ENCODE data around the gene TSC22D1. TPM values are rescaled to one million over a fixed set of nuclear protein-coding genes. Genes with fewer than 3 reads are reported as not detected.
A peak's percentile ranks its signal among the peaks of the same experiment; 100 is the strongest.

Gene TSC22D1
- total RNA-seq, 1 experiment from 2014 or later, result 20.1 TPM

GRCh38 chr13:44453881-44454280 is 122.2 kb downstream of the TSC22D1 start:
- Histone ChIP-seq H3K9ac (ENCODE audit: low read length) (no peak overlapping the region), H3K9me3 (ENCODE audit: low read length) (0 out of 2 replicates have a peak, but pooled peaks cover 3% of the 10 kb centered on the region), H3K4me2 (ENCODE audit: low read depth, low read length, poor library complexity, severe bottlenecking) (no peak overlapping the region), H3K9me2 (replicated peaks; ENCODE audit: insufficient read depth, low read length) (no peaks in the 10 kb centered on the region), H3K4me3 (ENCODE audit: low read length) (no peak overlapping the region), H3K36me3 (ENCODE audit: insufficient read depth, low read length) (no peaks in the 10 kb centered on the region), H3K27me3 (ENCODE audit: low read length) (no peaks in the 10 kb centered on the region), H2AFZ (ENCODE audit: low read length) (no peak overlapping the region), H3K79me2 (ENCODE audit: low read length) (no peaks in the 10 kb centered on the region), H3K4me1 (ENCODE audit: low read length) (peaks cover 9% of the 10 kb centered on the region), H4K20me1 (ENCODE audit: insufficient read depth, low read depth, low read length) (no peaks in the 10 kb centered on the region), H3K27ac (ENCODE audit: low read length) (no peak overlapping the region)
- no peak for DNase-seq

- Histone ChIP-seq H4K20me1 (ENCODE audit: insufficient read depth, low read depth, low read length) (no peaks in the 10 kb centered on the region), H3K27ac (ENCODE audit: low read length) (no peak overlapping the region), H3K9ac (ENCODE audit: low read length) (no peak overlapping the region), H3K27me3 (ENCODE audit: low read length) (no peaks in the 10 kb centered on the region), H3K79me2 (ENCODE audit: low read length) (no peaks in the 10 kb centered on the region), H3K9me2 (replicated peaks; ENCODE audit: insufficient read depth, low read length) (no peaks in the 10 kb centered on the region), H3K4me3 (ENCODE audit: low read length) (no peak overlapping the region), H3K4me1 (ENCODE audit: low read length) (peaks cover 16% of the 10 kb centered on the region), H3K36me3 (ENCODE audit: insufficient read depth, low read length) (no peaks in the 10 kb centered on the region), H3K4me2 (ENCODE audit: low read depth, low read length, poor library complexity, severe bottlenecking) (no peak overlapping the region), H3K9me3 (ENCODE audit: low read length) (0 out of 2 replicates have a peak, but pooled peaks cover 3% of the 10 kb centered on the region), H2AFZ (ENCODE audit: low read length) (no peak overlapping the region)
- DNase-seq, result no peak
These were observed 123.1 kb downstream of the TSC22D1 start for GRCh38 chr13:44453069-44453468.

- H3K27me3 ChIP-seq (ENCODE audit: low read length), result no peaks in the 10 kb centered on the region
- 0 out of 2 replicates have a peak, but pooled peaks cover 3% of the 10 kb centered on the region for H3K9me3 ChIP-seq (ENCODE audit: low read length)
- H3K27ac ChIP-seq (ENCODE audit: low read length), result no peak overlapping the region
- no peaks in the 10 kb centered on the region for H3K9me2 ChIP-seq (replicated peaks; ENCODE audit: insufficient read depth, low read length)
- H3K9ac ChIP-seq (ENCODE audit: low read length), result no peak overlapping the region
- DNase-seq, result no peak
- no peak overlapping the region for H3K4me3 ChIP-seq (ENCODE audit: low read length)
- H3K36me3 ChIP-seq (ENCODE audit: insufficient read depth, low read length), result no peaks in the 10 kb centered on the region
- no peaks in the 10 kb centered on the region for H3K79me2 ChIP-seq (ENCODE audit: low read length)
- H3K4me2 ChIP-seq (ENCODE audit: low read depth, low read length, poor library complexity, severe bottlenecking), result no peak overlapping the region
- H2AFZ ChIP-seq (ENCODE audit: low read length), result no peak overlapping the region
- no peaks in the 10 kb centered on the region for H4K20me1 ChIP-seq (ENCODE audit: insufficient read depth, low read depth, low read length)
- H3K4me1 ChIP-seq (ENCODE audit: low read length), result peaks cover 22% of the 10 kb centered on the region
These were observed 123.7 kb downstream of the TSC22D1 start for GRCh38 chr13:44452418-44452817.

- Histone ChIP-seq H3K27ac (ENCODE audit: low read length) (no peak overlapping the region), H3K4me3 (ENCODE audit: low read length) (no peak overlapping the region), H3K9me3 (ENCODE audit: low read length) (0 out of 2 replicates have a peak, but pooled peaks cover 3% of the 10 kb centered on the region), H3K4me1 (ENCODE audit: low read length) (peaks cover 27% of the 10 kb centered on the region), H2AFZ (ENCODE audit: low read length) (no peak overlapping the region), H3K9ac (ENCODE audit: low read length) (no peak overlapping the region), H3K27me3 (ENCODE audit: low read length) (no peaks in the 10 kb centered on the region), H3K79me2 (ENCODE audit: low read length) (no peaks in the 10 kb centered on the region), H3K9me2 (replicated peaks; ENCODE audit: insufficient read depth, low read length) (no peaks in the 10 kb centered on the region), H3K36me3 (ENCODE audit: insufficient read depth, low read length) (no peaks in the 10 kb centered on the region), H3K4me2 (ENCODE audit: low read depth, low read length, poor library complexity, severe bottlenecking) (no peak overlapping the region), H4K20me1 (ENCODE audit: insufficient read depth, low read depth, low read length) (no peaks in the 10 kb centered on the region)
- DNase-seq, result no peak
These were observed 124.5 kb downstream of the TSC22D1 start for GRCh38 chr13:44451651-44452050.

- Histone ChIP-seq H3K9me3 (ENCODE audit: low read length) (0 out of 2 replicates have a peak, but pooled peaks cover 3% of the 10 kb centered on the region), H3K9ac (ENCODE audit: low read length) (no peak overlapping the region), H3K9me2 (replicated peaks; ENCODE audit: insufficient read depth, low read length) (no peaks in the 10 kb centered on the region), H3K27ac (ENCODE audit: low read length) (no peak overlapping the region), H3K79me2 (ENCODE audit: low read length) (no peaks in the 10 kb centered on the region), H4K20me1 (ENCODE audit: insufficient read depth, low read depth, low read length) (no peaks in the 10 kb centered on the region), H2AFZ (ENCODE audit: low read length) (no peak overlapping the region), H3K36me3 (ENCODE audit: insufficient read depth, low read length) (no peaks in the 10 kb centered on the region), H3K27me3 (ENCODE audit: low read length) (no peaks in the 10 kb centered on the region), H3K4me1 (ENCODE audit: low read length) (peaks cover 27% of the 10 kb centered on the region), H3K4me3 (ENCODE audit: low read length) (no peak overlapping the region), H3K4me2 (ENCODE audit: low read depth, low read length, poor library complexity, severe bottlenecking) (no peak overlapping the region)
- DNase-seq, result no peak
These were observed 125.0 kb downstream of the TSC22D1 start for GRCh38 chr13:44451126-44451525.

- DNase-seq, result no peak
- Histone ChIP-seq H3K36me3 (ENCODE audit: insufficient read depth, low read length) (no peaks in the 10 kb centered on the region), H2AFZ (ENCODE audit: low read length) (no peak overlapping the region), H3K27me3 (ENCODE audit: low read length) (no peaks in the 10 kb centered on the region), H3K4me1 (ENCODE audit: low read length) (peaks cover 27% of the 10 kb centered on the region), H3K4me3 (ENCODE audit: low read length) (no peak overlapping the region), H3K4me2 (ENCODE audit: low read depth, low read length, poor library complexity, severe bottlenecking) (no peak overlapping the region), H3K79me2 (ENCODE audit: low read length) (no peaks in the 10 kb centered on the region), H3K9ac (ENCODE audit: low read length) (no peak overlapping the region), H3K27ac (ENCODE audit: low read length) (no peak overlapping the region), H3K9me2 (replicated peaks; ENCODE audit: insufficient read depth, low read length) (no peaks in the 10 kb centered on the region), H4K20me1 (ENCODE audit: insufficient read depth, low read depth, low read length) (no peaks in the 10 kb centered on the region), H3K9me3 (ENCODE audit: low read length) (no peaks in the 10 kb centered on the region)
These were observed 125.9 kb downstream of the TSC22D1 start for GRCh38 chr13:44449999-44450821.

GRCh38 chr13:44448875-44449274 is 127.3 kb downstream of the TSC22D1 start:
- no peaks in the 10 kb centered on the region for H3K9me3 ChIP-seq (ENCODE audit: low read length)
- H4K20me1 ChIP-seq (ENCODE audit: insufficient read depth, low read depth, low read length), result no peaks in the 10 kb centered on the region
- no peak overlapping the region for H3K9ac ChIP-seq (ENCODE audit: low read length)
- H3K4me1 ChIP-seq (ENCODE audit: low read length), result peaks cover 27% of the 10 kb centered on the region
- H3K9me2 ChIP-seq (replicated peaks; ENCODE audit: insufficient read depth, low read length), result no peaks in the 10 kb centered on the region
- no peak overlapping the region for H3K4me2 ChIP-seq (ENCODE audit: low read depth, low read length, poor library complexity, severe bottlenecking)
- no peak overlapping the region for H3K27ac ChIP-seq (ENCODE audit: low read length)
- DNase-seq, result no peak
- no peaks in the 10 kb centered on the region for H3K27me3 ChIP-seq (ENCODE audit: low read length)
- no peak overlapping the region for H3K4me3 ChIP-seq (ENCODE audit: low read length)
- H3K79me2 ChIP-seq (ENCODE audit: low read length), result no peaks in the 10 kb centered on the region
- H3K36me3 ChIP-seq (ENCODE audit: insufficient read depth, low read length), result no peaks in the 10 kb centered on the region
- no peak overlapping the region for H2AFZ ChIP-seq (ENCODE audit: low read length)

- Histone ChIP-seq H3K4me2 (ENCODE audit: low read depth, low read length, poor library complexity, severe bottlenecking) (peak overlapping the region; percentile 47), H3K79me2 (ENCODE audit: low read length) (no peaks in the 10 kb centered on the region), H3K36me3 (ENCODE audit: insufficient read depth, low read length) (no peaks in the 10 kb centered on the region), H3K9ac (ENCODE audit: low read length) (no peak overlapping the region), H3K9me3 (ENCODE audit: low read length) (no peaks in the 10 kb centered on the region), H2AFZ (ENCODE audit: low read length) (no peak overlapping the region), H3K27ac (ENCODE audit: low read length) (no peak overlapping the region), H3K9me2 (replicated peaks; ENCODE audit: insufficient read depth, low read length) (no peaks in the 10 kb centered on the region), H3K4me3 (ENCODE audit: low read length) (no peak overlapping the region), H4K20me1 (ENCODE audit: insufficient read depth, low read depth, low read length) (no peaks in the 10 kb centered on the region), H3K27me3 (ENCODE audit: low read length) (no peaks in the 10 kb centered on the region), H3K4me1 (ENCODE audit: low read length) (peaks cover 27% of the 10 kb centered on the region)
- no peak for DNase-seq
These were observed 127.8 kb downstream of the TSC22D1 start for GRCh38 chr13:44448373-44448772.
